Measurements from ENCODE around the gene MLST8. TPM values are rescaled to one million over a fixed set of nuclear protein-coding genes. Genes with fewer than 3 reads are reported as not detected.
"Not testable (repeated sequence)": the region's sequence is repeated elsewhere in the genome, so short reads cannot be mapped to it uniquely, and the experiment has no call there.

The MLST8 gene
- total RNA-seq, 1 donor from 2014 or later: 61.9 TPM

GRCh38 chr16:2197765-2198164, 7.5 kb upstream of the MLST8 start:
- H3K9me3 Mint-ChIP-seq: no peaks in the 10 kb centered on the region
- H3K27ac Mint-ChIP-seq: no peak overlapping the region
- H3K4me3 Mint-ChIP-seq: peak overlapping the region; percentile 64
- DNase-seq (ENCODE audit: low spot score): no peak
- H3K27me3 Mint-ChIP-seq (ENCODE audit: insufficient read depth): peaks cover 36% of the 10 kb centered on the region
- H3K36me3 Mint-ChIP-seq (ENCODE audit: low read depth): no peaks in the 10 kb centered on the region
- no peaks in the 10 kb centered on the region for H3K4me1 Mint-ChIP-seq (ENCODE audit: low read depth)
- intact Hi-C loops (cut with micrococcal nuclease): loop anchor here (5.0 to 10.0 kb wide), 2 partner anchors 175 to 227 kb away; partner anchors contain the start of gene CCNF

GRCh38 chr16:2198283-2198682, 7.0 kb upstream of the MLST8 start:
- Mint-ChIP-seq H3K4me1 (ENCODE audit: low read depth) (no peaks in the 10 kb centered on the region), H3K27ac (no peak overlapping the region), H3K4me3 (peak overlapping the region; percentile 64), H3K9me3 (no peaks in the 10 kb centered on the region), H3K36me3 (ENCODE audit: low read depth) (no peaks in the 10 kb centered on the region), H3K27me3 (ENCODE audit: insufficient read depth) (peaks cover 36% of the 10 kb centered on the region)
- intact Hi-C loops (cut with micrococcal nuclease): loop anchor here (5.0 to 10.0 kb wide), 2 partner anchors 176 to 227 kb away; partner anchors contain the start of gene CCNF
- no peak for DNase-seq (ENCODE audit: low spot score)

- intact Hi-C loops (cut with micrococcal nuclease): loop anchor here (5.0 to 10.0 kb wide), 2 partner anchors 177 to 226 kb away; partner anchors contain the start of gene CCNF
- Mint-ChIP-seq H3K4me3 (no peak overlapping the region), H3K4me1 (ENCODE audit: low read depth) (peaks cover 4% of the 10 kb centered on the region), H3K9me3 (no peaks in the 10 kb centered on the region), H3K27ac (no peak overlapping the region), H3K36me3 (ENCODE audit: low read depth) (no peaks in the 10 kb centered on the region), H3K27me3 (ENCODE audit: insufficient read depth) (peaks cover 35% of the 10 kb centered on the region)
- DNase-seq (ENCODE audit: low spot score): no peak
Observed at GRCh38 chr16:2199095-2199494, 6.2 kb upstream of the MLST8 start.

GRCh38 chr16:2199621-2200139, 5.6 kb upstream of the MLST8 start:
- intact Hi-C loops (cut with micrococcal nuclease): loop anchor here (5.0 to 10.0 kb wide), 2 partner anchors 177 to 225 kb away; partner anchors contain the start of gene CCNF
- Mint-ChIP-seq H3K4me1 (ENCODE audit: low read depth) (peaks cover 10% of the 10 kb centered on the region), H3K36me3 (ENCODE audit: low read depth) (no peaks in the 10 kb centered on the region), H3K4me3 (no peak overlapping the region), H3K9me3 (no peaks in the 10 kb centered on the region), H3K27me3 (ENCODE audit: insufficient read depth) (peaks cover 34% of the 10 kb centered on the region), H3K27ac (no peak overlapping the region)
- DNase-seq (ENCODE audit: low spot score): no peak

- no peaks in the 10 kb centered on the region for H3K9me3 Mint-ChIP-seq
- no peak overlapping the region for H3K4me3 Mint-ChIP-seq
- no peaks in the 10 kb centered on the region for H3K36me3 Mint-ChIP-seq (ENCODE audit: low read depth)
- no peak for DNase-seq (ENCODE audit: low spot score)
- peaks cover 29% of the 10 kb centered on the region for H3K27me3 Mint-ChIP-seq (ENCODE audit: insufficient read depth)
- intact Hi-C loops (cut with micrococcal nuclease): no loop called here
- H3K27ac Mint-ChIP-seq: no peak overlapping the region
- peaks cover 11% of the 10 kb centered on the region for H3K4me1 Mint-ChIP-seq (ENCODE audit: low read depth)
Observed at GRCh38 chr16:2200313-2200712, 4.9 kb upstream of the MLST8 start.

GRCh38 chr16:2203119-2203688, 2.0 kb upstream of the MLST8 start:
- intact Hi-C loops (cut with micrococcal nuclease); H3K9me3 Mint-ChIP-seq; DNase-seq (ENCODE audit: low spot score); H3K36me3 Mint-ChIP-seq (ENCODE audit: low read depth): not testable (repeated sequence)
- H3K4me1 Mint-ChIP-seq (ENCODE audit: low read depth): peaks cover 22% of the 10 kb centered on the region
- peak overlapping the region; percentile 53 for H3K27ac Mint-ChIP-seq
- peaks cover 19% of the 10 kb centered on the region for H3K27me3 Mint-ChIP-seq (ENCODE audit: insufficient read depth)
- peak overlapping the region; percentile 76 for H3K4me3 Mint-ChIP-seq

- H3K36me3 Mint-ChIP-seq (ENCODE audit: low read depth): peaks cover 11% of the 10 kb centered on the region
- H3K27ac Mint-ChIP-seq: peak overlapping the region; percentile 55
- no peaks in the 10 kb centered on the region for H3K9me3 Mint-ChIP-seq
- peaks cover 13% of the 10 kb centered on the region for H3K27me3 Mint-ChIP-seq (ENCODE audit: insufficient read depth)
- DNase-seq (ENCODE audit: low spot score): no peak
- peak overlapping the region; percentile 76 for H3K4me3 Mint-ChIP-seq
- H3K4me1 Mint-ChIP-seq (ENCODE audit: low read depth): peaks cover 22% of the 10 kb centered on the region
- intact Hi-C loops (cut with micrococcal nuclease): loop anchor here (1.0 kb wide), 7 partner anchors 11 to 478 kb away; partner anchors contain the start of genes E4F1, ECI1, KCTD5 and NTHL1
Observed at GRCh38 chr16:2204416-2205103, 694 bp upstream of the MLST8 start.

GRCh38 chr16:2205967-2206313, 686 bp downstream of the MLST8 start:
- H3K9me3 Mint-ChIP-seq: no peaks in the 10 kb centered on the region
- peak overlapping the region; percentile 67 for H3K27ac Mint-ChIP-seq
- peaks cover 11% of the 10 kb centered on the region for H3K27me3 Mint-ChIP-seq (ENCODE audit: insufficient read depth)
- intact Hi-C loops (cut with micrococcal nuclease): loop anchor here (1.0 kb wide), 7 partner anchors 9 to 476 kb away; partner anchors contain the start of genes E4F1, ECI1, KCTD5 and NTHL1
- peak overlapping the region; percentile 86 for H3K4me3 Mint-ChIP-seq
- DNase-seq (ENCODE audit: low spot score): no peak
- H3K36me3 Mint-ChIP-seq (ENCODE audit: low read depth): peaks cover 11% of the 10 kb centered on the region
- H3K4me1 Mint-ChIP-seq (ENCODE audit: low read depth): peaks cover 22% of the 10 kb centered on the region

GRCh38 chr16:2206420-2206779, 1.1 kb downstream of the MLST8 start:
- Mint-ChIP-seq H3K9me3 (no peaks in the 10 kb centered on the region), H3K4me3 (peak overlapping the region; percentile 86), H3K27me3 (ENCODE audit: insufficient read depth) (peaks cover 11% of the 10 kb centered on the region), H3K27ac (peak overlapping the region; percentile 68), H3K36me3 (ENCODE audit: low read depth) (peaks cover 11% of the 10 kb centered on the region), H3K4me1 (ENCODE audit: low read depth) (peaks cover 22% of the 10 kb centered on the region)
- no peak for DNase-seq (ENCODE audit: low spot score)
- intact Hi-C loops (cut with micrococcal nuclease): no loop called here

- no peaks in the 10 kb centered on the region for H3K9me3 Mint-ChIP-seq
- H3K27ac Mint-ChIP-seq: peak overlapping the region; percentile 67
- intact Hi-C loops (cut with micrococcal nuclease): no loop called here
- DNase-seq (ENCODE audit: low spot score): no peak
- H3K36me3 Mint-ChIP-seq (ENCODE audit: low read depth): peaks cover 12% of the 10 kb centered on the region
- peaks cover 25% of the 10 kb centered on the region for H3K4me1 Mint-ChIP-seq (ENCODE audit: low read depth)
- H3K4me3 Mint-ChIP-seq: peak overlapping the region; percentile 86
- peaks cover 7% of the 10 kb centered on the region for H3K27me3 Mint-ChIP-seq (ENCODE audit: insufficient read depth)
Observed at GRCh38 chr16:2206780-2207433, 1.7 kb downstream of the MLST8 start.

GRCh38 chr16:2207872-2208271, 2.6 kb downstream of the MLST8 start:
- intact Hi-C loops (cut with micrococcal nuclease): no loop called here
- no peaks in the 10 kb centered on the region for H3K9me3 Mint-ChIP-seq
- peak overlapping the region; percentile 86 for H3K4me3 Mint-ChIP-seq
- peaks cover 4% of the 10 kb centered on the region for H3K27me3 Mint-ChIP-seq (ENCODE audit: insufficient read depth)
- DNase-seq (ENCODE audit: low spot score): no peak
- peak overlapping the region; percentile 67 for H3K27ac Mint-ChIP-seq
- peaks cover 19% of the 10 kb centered on the region for H3K36me3 Mint-ChIP-seq (ENCODE audit: low read depth)
- H3K4me1 Mint-ChIP-seq (ENCODE audit: low read depth): peaks cover 33% of the 10 kb centered on the region

GRCh38 chr16:2208308-2208707, 3.1 kb downstream of the MLST8 start:
- Mint-ChIP-seq H3K36me3 (ENCODE audit: low read depth) (peaks cover 22% of the 10 kb centered on the region), H3K27me3 (ENCODE audit: insufficient read depth) (peaks cover 4% of the 10 kb centered on the region), H3K27ac (no peak overlapping the region), H3K4me1 (ENCODE audit: low read depth) (peaks cover 37% of the 10 kb centered on the region), H3K4me3 (peak overlapping the region; percentile 86), H3K9me3 (no peaks in the 10 kb centered on the region)
- no peak for DNase-seq (ENCODE audit: low spot score)
- intact Hi-C loops (cut with micrococcal nuclease): no loop called here

GRCh38 chr16:2208772-2209171, 3.5 kb downstream of the MLST8 start:
- intact Hi-C loops (cut with micrococcal nuclease): no loop called here
- Mint-ChIP-seq H3K27ac (no peak overlapping the region), H3K4me3 (no peak overlapping the region), H3K27me3 (ENCODE audit: insufficient read depth) (peaks cover 2% of the 10 kb centered on the region), H3K4me1 (ENCODE audit: low read depth) (peaks cover 36% of the 10 kb centered on the region), H3K36me3 (ENCODE audit: low read depth) (peaks cover 24% of the 10 kb centered on the region), H3K9me3 (no peaks in the 10 kb centered on the region)
- no peak for DNase-seq (ENCODE audit: low spot score)
